GM19043 (cell line): ENCODE measurements around the gene HOXD3.

Experiments used
- ATAC-seq: cut with Tn5 transposase; IDR thresholded peaks from one replicate; pipeline ENCODE4 v1.9.1; 2021; ENCODE audit warnings: low read depth; ENCODE audit not compliant: unreplicated experiment

Gene HOXD3

DNA sequence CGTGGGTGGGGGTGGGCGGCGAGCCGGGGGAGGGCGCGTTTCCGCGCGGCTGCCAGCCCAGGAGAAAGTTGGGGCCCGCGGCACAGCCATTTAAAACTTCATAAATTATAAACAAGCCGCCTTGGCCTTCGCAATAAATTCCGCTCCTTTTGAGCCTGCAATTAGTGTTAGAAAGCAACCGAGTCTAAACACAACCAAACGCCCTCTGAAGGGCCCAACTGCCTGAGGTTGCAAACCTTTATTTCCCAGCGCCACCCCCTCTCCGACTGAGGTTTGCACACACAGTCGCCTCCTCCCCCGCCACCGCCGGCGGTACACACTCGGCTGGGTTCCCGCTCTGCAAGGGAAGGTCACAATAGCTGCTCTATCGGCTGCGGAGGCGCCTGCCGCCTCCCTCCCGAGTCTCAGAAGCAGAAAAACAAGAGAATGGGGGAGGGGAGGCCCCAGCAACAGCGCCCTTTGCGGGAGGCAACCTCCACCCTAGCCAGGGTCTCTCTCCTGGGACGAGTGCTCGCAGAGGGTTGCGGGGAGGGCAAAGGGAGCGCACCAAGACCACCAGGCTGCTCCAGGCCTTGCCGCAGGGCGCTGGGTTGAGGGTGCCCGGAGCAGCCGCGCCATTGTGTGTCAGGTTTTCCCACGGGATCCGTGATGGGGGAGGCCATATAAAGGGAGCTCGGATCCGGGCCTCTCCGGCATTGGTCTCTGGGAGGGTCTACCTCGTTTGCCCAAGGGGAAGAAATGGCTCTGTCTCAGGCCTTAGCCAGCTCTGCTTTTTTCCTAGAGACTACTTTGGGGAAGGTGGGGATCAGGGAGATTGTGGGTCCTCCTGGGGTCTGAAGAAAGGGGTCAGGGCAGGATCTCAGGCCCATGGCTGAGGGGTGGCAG is 18.0 kb downstream of the HOXD3 start:
- ATAC-seq = no peak

DNA sequence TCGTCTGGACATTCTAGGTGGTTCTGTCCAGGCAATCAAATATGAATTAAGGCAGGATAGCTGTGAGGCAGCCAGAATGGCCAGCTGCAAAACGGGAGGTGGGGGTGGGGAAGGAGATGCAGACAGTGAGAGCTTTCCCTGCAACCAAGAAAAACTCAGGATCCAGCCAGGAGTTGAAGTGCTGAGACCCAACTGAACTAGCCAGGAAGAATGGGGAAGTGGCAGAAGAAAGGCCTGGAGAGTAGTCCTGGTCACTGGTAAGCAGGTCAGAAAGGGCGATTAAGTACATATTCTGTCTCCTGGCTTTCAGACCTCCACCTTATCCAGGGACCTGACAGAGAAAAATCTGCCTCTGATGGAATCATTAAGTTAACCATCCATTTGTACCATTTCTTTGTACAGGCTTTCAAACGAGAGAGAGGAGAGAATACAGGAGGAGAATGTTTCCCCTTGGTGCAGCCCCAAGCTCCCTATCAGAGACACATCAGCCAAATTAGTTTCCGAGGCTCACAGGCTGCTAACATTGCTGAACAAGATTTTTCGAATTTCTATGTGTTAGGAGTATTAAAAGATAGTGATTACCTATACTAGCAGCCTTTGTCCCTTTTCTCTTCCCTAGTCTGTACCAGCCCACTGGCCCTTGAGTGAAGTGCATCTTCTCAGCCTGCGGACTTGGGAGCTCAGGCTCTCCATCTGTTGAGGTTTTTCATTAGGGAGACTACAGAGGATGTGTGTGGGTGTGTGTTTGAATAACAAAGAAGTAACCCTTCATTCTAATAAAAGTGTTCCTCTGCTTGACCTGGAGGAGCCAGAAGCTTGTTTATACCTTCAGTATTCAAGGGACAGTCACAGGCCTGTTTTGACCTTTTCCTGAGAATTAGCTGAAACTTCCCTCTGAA is 18.9 kb downstream of the HOXD3 start:
- no peak for ATAC-seq

DNA sequence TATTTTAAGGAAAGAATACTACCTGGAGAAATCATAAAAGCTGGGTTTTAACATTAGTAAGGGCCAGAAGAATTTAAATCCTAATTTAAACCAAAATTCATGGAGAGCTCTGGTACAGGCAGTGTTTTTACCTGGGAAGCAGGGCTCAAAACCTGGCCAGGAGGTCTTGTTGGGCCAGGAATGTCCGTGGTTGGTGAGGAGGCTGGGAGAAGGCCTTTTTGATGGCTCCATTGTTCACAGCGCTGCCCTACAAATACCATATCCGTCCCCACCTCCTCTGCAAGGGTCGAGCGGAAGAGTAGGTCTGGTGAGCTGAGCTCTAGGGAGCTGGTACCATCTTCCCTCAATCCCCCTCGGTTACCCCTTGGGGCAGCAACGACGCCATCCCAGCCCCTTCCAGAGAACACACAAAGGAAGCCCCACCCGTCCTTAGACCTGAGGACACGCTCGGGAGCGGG is 20.5 kb downstream of the HOXD3 start:
- ATAC-seq = no peak

DNA sequence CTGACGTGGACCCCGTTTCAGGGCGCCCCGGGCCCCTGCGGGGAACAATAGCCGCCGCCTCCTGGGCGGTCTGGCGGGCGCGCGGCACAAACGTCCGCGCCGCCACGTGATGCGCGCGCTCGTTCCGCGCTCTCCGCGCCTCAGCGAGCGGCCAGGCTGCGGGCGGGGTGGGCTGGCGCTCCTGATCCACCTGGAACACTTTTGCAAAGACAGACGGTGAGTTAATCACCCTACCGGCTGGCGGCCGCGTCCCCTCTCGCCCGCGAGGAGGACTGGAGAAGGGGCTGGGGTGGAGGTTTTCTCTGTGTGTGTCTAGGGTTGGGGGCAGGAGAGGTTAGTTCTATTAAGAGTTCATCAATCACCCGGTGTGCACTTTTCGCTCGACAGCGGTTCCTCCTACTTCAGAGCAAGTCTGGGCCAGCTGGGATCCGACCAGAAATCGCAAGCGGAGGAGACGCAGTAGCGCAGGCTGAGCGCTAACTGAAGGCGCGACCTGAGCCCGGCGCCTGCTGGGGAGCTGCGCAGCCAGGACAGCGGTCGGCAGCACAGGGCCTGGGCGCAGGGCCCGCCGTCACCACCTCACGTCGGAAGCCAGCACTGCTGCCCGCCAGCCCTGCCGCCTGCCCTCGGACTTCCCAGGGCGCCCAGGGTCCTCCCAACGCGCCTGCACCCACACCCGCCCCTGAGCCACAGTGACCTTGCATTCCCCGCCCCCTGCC is 21.1 kb downstream of the HOXD3 start:
- ATAC-seq = no peak

DNA sequence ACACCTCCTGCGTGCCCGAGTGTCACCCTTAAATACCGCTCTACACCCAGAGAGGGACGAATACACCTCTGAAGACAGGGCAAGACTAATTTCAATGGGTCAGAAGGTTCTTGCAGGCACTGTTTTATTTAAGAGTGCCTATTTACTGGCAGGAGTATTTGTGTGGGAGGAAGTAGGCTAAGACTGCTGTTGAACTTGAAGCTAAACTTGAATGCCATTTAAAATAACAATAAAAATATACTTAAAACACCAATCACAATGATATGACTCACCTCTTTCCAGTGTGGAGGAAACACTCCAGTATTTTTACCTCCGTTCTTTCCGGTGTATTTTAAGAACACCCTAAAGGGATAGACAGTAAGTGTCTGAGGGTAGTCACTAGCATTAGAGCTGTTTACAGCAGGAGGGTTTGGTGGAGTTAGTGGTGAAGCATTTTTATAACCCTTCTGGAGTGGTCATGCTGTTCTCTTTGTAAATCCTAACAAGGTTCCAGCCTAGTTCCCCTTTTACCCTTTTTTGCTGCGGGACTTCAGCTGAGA is 21.7 kb downstream of the HOXD3 start:
- no peak for ATAC-seq

DNA sequence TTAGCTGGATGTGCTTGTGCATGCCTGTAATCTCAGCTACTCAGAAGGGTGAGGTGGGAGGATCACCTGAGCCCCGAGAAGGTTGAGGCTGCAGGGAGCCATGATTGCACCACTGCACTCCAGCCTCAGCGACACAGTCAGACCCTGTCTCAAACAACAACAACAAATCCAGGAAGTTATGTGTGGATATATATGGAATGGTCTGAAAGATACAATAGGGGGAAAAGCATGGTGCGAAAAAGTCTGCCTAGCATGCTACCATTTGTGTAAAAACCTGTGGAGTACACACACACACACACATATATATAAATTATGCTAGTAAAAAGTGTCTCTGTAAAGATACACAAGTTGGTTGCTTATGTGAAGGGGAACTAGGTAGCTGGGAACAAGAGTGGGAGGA is 24.4 kb downstream of the HOXD3 start:
- no peak for ATAC-seq

DNA sequence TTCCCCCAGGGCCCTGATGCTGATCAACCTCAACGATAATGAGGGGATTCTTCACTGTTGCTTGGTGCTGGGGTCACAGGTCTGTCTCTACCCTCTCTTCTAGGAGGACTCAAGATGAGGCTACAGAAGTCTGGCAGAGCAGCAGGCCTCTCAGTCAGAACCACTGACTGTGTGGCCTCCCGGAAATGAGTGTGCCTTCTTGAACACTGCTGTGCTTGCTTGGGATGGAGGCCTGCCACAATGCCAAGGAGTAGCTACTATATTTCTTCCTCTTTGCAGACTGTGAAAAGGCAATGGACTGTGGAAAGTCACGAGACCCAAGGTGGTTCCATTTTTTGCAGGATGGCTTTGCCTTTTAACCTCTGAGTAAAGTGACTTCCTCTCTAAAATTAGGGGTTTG is 25.6 kb downstream of the HOXD3 start:
- no peak for ATAC-seq

DNA sequence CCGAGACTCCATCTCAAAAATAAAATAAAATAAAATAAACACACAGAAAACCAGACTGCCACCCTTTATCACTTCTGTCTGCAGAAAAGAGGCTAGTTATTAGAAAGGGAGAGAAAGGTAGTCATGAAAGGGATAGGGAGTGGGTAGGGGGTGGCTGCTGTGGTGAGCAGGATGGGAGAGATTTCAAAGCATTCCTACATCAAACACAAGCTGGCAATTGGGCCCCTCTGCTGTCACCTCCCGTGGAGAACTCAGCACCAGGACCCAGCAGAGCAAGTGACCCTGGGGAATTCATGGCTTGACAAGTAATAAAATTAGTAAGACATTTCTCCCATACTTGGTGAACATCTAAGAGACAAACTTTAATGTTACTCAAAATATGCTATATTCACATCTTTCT is 27.6 kb downstream of the HOXD3 start:
- ATAC-seq = no peak

DNA sequence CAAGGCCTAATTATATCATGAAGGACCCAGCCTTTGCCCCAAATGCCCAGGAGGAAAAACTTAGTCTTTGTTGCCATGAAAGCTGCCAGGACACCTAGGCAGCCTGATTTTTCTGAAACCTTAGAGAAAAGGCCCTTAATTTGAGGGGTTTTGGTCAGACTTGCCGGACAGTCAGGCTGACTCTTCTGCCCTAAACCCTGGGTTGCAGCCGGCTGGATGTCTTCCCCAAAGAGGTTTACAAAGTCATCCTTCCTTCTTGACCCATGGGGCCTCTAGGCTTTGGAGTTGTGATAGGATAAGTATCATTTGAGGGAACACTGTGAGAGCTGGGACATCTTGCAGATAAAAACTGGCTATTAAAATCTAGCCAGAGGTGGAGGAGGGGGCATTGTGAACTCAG is 28.9 kb downstream of the HOXD3 start:
- no peak for ATAC-seq

DNA sequence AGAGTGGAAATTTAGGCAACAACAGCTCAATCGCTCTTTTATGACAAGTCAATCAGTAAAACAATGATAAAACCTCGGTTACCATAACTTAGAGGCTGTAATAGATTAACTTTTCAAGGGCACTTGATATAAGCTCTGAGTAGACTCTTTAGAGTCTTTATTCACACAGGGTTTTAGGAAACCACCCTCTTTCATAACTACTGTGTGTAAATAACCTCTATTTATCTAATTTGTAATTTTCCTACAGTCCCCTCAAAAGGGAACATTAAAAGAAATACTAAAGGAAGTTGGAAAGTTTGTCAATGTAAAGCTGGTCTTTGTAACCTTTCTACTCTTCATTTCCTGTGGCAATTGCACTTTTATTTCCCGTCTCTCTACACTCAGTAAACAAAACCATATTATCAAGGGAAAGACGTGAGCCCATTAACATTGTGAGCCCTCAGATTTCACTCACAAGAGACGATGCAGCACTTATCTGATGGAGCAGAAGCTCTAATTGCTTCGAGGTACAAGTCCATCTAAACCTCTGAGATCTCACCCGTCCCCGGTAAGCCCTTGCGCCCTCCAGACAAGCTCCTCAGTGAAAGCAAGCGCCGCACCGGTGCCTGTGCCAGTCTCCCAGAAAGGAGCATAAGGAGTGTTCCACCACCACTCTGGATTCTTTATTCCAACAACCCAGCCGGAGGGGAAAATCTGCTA is 30.2 kb downstream of the HOXD3 start:
- ATAC-seq = no peak

DNA sequence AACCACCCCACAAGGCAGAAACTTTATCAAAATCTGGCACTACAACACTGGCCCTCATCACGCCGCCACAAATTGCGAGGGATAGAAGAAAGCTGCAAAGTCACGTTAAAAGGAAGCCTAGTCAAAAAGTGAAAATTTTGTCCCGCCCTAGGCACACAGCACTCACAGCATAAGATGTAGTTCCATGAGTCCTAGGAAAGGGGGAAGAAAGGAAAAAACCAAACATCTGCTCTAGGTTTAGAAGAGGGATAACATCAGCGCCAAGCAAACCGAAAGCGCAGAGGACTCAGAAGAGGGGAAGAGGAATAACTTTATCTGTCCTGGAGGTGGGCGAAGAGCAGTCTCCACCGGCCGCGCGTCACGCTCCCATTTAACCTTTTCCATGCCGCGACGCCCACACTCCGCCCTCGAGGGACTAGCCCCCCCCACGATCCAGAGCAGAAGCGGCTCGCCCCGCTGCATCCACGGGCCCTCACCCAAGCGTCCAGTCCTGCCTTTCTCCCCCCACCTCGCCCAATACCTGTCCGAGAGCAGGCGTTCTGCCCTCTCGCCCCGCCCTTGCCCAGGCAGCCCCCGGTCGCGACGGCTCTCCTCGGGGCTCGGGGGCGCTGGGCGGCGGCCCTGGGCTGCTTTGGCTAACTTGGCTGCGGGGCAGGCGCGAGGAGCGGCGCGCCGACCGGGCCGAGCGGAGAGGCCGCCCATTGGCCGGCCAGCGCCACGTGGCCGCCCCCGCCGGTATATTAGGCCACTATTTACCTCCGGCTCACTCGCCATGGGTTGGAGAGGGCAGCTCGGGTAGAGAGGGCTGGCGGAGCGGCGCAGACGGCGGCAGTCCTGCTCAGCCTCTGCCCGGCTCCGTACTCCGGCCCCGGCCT is 31.0 kb downstream of the HOXD3 start, which contains the start of gene HOXD1:
TSS of gene HOXD1 (plus strand) at position 770 of the 875 bp plus-strand sequence. CDS start 134 bp downstream, outside the sequence.
- ATAC-seq = no peak

DNA sequence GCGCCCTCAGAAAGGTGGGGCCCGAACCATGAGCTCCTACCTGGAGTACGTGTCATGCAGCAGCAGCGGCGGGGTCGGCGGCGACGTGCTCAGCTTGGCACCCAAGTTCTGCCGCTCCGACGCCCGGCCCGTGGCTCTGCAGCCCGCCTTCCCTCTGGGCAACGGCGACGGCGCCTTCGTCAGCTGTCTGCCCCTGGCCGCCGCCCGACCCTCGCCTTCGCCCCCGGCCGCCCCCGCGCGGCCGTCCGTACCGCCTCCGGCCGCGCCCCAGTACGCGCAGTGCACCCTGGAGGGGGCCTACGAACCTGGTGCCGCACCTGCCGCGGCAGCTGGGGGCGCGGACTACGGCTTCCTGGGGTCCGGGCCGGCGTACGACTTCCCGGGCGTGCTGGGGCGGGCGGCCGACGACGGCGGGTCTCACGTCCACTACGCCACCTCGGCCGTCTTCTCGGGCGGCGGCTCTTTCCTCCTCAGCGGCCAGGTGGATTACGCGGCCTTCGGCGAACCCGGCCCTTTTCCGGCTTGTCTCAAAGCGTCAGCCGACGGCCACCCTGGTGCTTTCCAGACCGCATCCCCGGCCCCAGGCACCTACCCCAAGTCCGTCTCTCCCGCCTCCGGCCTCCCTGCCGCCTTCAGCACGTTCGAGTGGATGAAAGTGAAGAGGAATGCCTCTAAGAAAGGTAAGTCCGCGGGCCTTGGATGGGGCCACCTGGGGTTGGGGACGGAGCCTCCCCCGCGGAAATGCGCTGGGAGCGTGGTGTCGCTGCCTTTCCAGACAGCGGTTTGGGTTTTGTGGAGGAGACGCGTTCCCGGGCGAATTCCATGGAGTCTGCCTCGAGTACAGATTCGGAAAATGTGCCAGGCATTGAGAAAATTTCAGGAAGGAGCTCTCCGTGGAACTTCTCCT is 31.9 kb downstream of the HOXD3 start:
- no peak for ATAC-seq

DNA sequence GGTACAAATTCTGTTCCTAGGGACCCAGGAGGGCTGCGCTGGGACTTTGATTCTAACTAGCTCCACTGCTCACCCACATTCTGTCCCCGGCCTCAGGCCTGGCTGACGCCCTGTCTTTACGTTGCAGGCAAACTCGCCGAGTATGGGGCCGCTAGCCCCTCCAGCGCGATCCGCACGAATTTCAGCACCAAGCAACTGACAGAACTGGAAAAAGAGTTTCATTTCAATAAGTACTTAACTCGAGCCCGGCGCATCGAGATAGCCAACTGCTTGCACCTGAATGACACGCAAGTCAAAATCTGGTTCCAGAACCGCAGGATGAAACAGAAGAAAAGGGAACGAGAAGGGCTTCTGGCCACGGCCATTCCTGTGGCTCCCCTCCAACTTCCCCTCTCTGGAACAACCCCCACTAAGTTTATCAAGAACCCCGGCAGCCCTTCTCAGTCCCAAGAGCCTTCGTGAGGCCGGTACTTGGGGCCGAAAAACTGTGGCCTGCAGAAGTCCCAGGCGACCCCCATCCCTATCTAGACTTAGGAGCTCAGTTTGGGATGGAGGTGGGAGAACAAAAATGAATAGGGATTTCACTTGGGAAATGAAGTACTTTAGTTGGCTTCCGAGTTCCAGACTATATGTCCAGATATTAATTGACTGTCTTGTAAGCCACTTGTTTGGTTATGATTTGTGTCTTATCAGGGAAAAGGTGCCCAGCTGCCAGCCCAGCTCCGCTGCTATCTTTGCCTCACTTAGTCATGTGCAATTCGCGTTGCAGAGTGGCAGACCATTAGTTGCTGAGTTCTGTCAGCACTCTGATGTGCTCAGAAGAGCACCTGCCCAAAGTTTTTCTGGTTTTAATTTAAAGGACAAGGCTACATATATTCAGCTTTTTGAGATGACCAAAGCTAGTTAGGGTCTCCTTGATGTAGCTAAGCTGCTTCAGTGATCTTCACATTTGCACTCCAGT is 32.9 kb downstream of the HOXD3 start:
- no peak for ATAC-seq

DNA sequence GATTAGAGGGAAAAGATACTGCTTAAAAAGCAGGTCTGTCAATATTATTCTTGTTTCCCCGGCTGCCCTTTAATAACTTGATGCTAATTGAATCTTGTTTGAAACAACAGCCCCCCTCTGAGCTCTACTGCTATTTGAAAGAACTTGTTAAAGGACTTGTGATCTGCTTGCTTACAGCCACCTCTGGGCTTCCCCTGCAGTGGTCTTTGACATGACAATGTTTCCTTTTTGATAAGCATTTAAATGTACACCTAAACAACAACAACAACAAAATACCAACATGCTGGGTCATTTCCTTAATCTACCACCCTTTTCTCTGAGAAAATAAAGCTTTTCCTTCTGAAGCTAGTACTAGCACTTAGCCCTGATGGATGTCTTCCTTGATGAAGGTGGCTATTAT is 35.2 kb downstream of the HOXD3 start:
- no peak for ATAC-seq

DNA sequence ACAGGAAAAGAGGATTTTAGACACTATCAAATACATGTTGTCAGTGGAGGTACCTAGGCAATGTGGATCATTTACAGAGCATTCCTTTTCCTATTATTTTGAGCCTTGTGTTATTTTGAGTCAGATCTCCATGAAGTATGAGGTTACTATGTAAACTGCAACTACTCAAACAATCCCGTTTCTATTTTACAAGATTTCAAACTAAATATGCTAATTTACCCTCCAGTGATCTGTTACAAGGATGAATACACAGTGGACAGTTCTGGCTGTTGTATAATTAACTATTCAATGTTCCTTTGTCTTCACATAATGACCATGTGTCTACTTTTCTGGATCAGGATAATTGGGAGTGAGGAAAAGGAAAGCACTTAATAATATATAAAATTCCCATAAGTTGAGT is 35.9 kb downstream of the HOXD3 start:
- ATAC-seq = no peak

DNA sequence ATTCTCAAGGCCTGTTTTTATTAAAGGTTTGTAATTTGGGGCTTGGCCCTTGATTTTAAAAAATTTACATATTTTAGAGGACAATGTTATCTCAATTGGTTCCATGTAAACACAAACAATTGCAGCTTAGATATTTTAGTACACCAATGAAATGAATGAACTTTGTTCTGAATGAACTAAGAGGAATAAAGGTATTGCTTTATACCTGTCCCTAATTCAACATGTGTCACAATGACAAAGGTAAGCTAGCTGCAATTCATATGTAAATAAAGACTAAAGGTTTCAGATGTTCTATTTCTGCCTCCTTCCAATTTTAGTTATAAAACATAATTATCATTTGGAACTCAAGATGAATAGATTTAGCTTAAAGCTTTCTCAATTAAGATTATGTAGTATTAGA is 42.8 kb downstream of the HOXD3 start:
- no peak for ATAC-seq

DNA sequence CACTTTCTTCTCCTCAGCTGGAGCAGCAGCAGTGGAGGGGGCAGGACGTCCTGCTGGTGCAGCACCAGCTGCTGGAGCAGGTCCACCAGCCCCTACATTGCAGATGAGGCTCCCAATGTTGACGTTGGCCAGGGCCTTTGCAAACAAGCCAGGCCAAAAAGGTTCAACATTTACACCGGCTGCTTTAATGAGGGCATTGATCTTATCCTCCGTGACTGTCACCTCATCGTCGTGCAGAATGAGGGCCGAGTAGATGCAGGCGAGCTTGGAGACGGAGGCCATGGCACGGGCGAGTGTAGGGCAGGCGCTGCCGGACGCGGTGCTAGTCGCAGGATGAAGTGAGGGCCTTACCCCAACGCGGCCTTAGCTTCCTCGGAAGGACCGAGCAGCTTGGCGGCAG is 43.9 kb downstream of the HOXD3 start:
- no peak for ATAC-seq
